Activated T-helper 1 cell treated with Interleukin-2 at 50 U/mL for 16 hours (primary cell): ENCODE results near the gene ADIG.

Experiments
- DNase-seq: peaks from one replicate; pipeline ENCODE4 v3.0.0-alpha.2; 2020; ENCODE audit warnings: low read depth

ADIG gene

DNA sequence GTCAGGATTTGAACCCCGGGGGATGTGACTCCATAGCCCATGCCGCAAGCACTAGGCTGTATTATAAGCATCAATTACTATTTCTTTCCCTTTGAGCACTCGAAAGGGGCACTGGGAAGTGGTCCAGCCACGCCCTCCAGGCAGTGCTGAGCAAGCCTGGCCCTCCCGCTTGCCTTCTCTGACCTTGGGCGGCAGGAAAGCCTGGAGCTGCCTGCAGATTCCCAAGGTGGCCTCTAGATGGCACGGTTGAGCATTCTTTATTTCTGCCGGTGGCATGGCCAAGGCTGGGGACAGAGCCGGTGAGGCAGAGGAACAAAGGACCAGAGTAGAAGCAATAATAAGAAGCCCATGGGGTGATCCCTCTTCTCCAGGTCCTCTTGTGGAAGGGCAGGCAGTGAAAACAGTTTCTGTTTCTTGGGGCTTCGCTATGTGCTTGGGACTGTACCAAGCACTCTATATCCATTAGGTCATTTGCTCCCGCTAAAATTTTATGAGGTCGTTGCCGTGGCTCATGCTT, 52.6 kb downstream of the ADIG start:
- peak; percentile 26 for DNase-seq

DNA sequence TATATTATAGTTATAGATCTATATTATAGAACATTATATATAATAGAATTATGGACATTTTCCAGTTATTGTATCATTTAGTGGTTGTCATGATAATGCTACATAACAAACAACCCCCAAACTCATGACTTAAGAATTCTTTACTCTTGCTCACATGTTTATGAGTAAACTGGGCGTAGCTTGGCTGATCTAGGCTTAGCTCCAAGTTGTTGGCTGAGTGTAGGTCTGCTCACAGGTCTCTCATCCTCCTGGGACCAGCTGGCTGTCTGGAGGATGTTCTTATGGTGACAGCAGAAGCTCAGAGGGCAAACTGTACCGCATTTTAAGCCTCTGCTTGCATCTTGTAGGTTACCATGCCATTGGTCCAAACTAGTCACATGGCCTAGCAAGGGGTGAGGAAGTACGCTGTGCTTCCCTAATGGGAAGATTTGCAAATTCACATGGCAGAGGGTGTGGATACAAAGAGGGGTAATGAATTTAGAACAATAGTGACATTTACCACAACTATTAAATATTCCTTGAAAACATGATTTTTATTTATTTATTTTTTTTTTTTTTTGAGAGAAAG, 54.8 kb downstream of the ADIG start:
- DNase-seq = no peak
